Suppressor macrophage treated with lipopolysaccharide for 1 hour (primary cell): Measurements from ENCODE around the gene RALGAPA1.
"Not testable (repeated sequence)": the region's sequence is repeated elsewhere in the genome, so short reads cannot be mapped to it uniquely, and the experiment has no call there.

Source experiments
- DNase-seq, 3 donors: peaks; one replicate each; pipeline ENCODE4 v3.0.0-alpha.2; 2020 to 2022

Gene RALGAPA1

DNA sequence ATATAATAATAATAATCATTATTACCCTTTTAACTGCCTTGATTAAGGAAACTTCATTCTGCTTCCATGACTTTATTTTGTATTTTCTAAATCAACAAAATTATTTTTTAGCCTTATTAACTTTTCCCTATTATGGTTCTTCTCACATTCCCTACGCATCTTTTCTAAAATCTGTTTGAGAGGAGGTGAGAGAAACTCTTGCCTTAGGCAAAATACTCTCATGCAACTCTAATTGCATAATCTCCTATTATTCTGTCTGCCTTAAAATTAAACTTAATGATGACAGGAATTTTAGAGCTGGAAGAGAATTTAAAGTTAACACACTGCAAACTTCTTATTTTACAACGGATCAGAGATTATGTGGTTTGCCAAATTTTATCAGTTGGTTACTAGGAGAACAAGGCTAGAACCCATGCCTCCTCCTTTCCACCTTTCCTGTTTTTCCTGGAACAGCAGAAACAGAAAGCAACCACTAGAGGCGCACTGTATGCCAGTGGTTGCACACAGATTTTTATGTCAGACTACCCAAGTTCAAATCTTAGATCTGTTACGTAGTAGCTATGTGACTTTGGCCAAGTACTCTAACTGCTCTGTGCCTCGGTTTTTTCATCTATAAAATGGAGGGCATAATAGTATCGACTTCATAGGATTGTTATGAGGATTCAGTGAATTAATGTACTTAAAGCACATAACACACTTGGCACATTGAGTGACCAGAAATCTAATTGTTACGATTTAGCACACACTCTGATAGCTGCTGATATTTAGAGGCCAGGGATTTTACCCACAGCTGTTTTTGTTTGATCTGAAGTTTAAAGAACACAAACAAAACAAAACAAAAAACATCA is 12.7 kb upstream of the RALGAPA1 start:
- peak; percentile 50 to 58 (median 58) for DNase-seq

DNA sequence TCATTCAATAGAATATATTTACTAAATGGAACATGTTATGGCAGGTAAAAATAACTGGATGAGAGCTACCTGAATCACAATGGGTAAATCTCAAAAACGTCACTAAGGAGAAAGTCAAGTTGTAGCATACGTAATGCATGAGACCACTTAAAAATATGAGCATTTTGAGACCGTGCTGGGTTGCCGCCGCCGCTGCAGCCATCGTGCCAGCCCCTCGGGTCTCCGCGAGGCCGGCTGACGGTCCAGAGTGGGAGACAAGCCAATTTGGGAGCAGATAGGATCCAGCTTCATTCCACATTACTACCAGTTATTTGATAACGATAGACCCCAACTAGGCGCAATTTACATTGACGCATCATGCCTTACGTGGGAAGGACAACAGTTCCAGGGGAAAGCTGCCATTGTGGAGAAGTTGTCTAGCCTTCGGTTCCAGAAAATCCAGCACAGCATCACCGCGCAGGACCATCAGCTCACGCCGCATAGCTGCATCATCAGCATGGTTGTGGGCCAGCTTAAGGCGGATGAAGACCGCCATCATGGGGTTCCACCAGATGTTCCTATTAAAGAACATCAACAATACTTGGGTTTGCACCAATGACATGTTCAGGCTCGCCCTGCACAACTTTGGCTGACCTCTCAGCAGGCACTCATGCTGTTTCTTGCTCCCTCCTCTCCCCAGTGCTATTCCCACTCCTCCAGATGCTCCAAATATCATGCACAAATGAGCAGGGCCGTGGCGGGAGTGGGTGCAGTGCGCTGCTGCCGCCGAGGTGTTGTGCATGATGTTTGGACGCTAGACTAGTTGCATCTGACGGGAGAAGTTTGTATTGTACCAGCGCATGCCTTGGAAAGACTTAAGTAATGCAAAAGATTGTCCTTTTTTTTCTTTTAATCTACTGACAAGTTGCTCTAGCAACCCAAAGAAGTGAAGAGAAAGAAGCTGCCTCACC is 10.8 kb upstream of the RALGAPA1 start:
- no peak for DNase-seq

DNA sequence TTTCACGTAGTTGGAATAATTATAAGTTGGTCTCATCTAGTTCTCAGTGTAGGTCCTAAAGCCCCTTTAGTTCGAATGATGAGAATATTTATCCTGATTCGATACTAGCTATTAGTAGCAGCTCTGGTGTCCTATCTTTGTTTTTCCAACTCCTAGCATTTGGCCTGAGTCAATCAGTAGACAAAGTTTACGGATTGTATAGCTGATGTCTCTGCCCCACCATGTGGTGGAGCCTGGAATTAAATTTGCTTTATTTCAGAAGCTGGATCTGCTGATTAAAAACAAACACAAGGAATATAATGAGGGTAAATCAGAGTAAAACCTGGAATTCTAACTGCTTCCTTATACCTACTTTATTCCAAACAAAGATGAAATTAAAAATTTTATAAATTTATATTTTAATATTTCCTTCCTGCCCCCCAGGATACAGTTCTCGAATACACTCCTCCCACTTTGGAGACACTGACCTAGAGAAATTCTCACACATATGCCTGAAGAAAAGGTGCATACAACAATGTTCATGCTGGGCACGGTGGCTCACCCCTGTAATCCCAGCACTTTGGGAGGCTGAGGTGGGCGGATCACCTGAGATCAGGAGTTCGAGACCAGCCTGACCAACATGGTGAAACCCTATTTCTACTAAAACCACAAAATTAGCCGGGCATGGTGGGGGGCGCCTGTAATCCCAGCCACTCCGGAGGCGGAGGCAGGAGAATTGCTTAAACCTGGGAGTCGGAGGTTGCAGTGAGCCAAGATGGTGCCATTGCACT is 9.4 kb upstream of the RALGAPA1 start:
- DNase-seq: peak; percentile 51 to 58 (median 51)

DNA sequence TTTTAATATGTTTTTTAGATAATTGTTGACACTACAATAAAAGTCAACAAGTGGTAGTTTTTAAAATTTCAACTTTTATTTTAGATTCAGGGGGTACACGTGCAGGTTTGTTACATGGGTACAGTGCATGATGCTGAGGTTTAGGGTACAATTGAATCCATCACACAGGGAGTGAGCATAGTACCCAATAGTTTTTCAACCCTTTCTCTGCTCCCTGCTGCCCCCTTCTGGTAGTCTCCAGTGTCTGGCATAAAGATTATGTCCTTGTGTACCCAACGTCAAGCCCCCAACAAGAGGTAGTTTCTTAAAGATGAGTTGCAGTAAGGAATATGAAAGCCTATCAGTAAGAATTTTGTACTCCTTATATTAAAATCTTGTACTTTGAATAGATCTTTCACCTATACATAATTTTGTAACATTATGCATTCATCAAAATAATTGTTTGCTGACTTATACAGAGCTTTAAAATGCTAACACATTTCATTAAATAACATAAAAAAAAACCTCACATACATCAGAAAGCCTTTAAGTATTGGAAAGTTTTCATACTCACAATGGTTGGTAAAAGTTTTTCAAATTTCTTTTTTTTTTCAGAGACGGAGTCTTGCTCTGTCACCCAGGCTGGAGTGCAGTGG is 5.4 kb upstream of the RALGAPA1 start:
- DNase-seq: peak; percentile 77 to 90 (median 86)

DNA sequence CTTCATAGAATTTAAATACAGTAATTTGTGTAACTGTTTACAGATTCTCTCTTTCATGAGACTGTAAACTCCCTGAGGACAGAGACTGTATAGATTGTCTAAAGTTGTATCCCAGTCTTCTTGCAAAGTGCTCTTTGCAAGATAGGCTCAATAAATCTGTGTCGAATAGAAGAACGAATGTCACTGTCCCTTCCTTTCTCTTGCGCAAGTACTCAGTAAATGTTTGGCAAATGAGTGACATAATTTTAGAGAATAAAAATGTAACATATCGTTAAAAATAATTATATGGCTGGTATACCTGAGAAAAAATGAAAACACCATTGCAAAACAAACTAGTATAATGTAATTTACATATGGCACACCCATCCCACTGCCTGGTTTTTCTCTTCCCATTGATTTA is 1.9 kb upstream of the RALGAPA1 start:
- no peak for DNase-seq

DNA sequence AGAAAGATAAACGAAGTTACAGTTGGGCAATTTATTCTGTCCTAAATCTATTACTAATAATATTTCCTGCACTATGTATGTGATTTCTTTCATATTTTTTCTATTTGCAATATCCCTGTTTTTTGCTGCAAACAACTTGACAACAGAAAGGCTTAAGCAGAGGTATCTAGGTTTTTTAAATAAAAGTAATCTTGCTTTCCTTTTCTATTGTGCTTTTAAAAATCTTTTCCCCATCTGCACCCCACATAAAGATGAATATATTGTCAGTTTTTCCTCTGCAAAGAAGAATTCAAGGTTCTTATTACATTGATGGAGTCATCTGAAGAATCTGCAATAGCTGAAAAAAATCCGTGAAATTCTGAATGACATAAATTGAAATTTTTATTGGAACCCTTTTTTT is 502 bp upstream of the RALGAPA1 start:
- DNase-seq: no peak

DNA sequence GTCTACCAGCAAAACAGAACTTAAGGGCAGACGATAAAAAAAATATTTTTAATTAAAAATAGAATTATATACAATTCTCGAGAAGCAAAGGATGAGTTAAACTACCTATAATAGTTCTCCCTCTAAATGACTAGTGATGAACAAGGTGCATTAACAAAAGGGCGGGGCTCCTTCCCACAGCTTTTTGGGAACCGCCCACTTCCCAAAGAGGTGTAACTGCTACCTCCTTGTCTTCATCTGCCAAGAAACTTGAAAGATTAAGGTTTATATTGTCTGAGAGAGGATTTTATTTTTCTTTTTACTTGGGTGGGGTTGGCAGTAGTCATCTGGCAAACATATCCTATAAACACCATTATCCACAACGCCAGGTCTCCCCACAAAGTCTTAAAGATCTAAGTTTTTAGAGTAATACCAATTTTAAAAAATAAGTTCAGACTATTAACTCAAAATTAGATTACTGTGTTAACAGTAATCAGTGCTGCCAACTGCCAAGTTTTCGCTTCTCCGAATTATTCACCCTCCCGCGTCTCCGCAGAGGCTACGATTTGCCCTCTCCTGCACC is 938 bp downstream of the RALGAPA1 start:
- DNase-seq: peak in 1 of 3 donors; percentile 17

DNA sequence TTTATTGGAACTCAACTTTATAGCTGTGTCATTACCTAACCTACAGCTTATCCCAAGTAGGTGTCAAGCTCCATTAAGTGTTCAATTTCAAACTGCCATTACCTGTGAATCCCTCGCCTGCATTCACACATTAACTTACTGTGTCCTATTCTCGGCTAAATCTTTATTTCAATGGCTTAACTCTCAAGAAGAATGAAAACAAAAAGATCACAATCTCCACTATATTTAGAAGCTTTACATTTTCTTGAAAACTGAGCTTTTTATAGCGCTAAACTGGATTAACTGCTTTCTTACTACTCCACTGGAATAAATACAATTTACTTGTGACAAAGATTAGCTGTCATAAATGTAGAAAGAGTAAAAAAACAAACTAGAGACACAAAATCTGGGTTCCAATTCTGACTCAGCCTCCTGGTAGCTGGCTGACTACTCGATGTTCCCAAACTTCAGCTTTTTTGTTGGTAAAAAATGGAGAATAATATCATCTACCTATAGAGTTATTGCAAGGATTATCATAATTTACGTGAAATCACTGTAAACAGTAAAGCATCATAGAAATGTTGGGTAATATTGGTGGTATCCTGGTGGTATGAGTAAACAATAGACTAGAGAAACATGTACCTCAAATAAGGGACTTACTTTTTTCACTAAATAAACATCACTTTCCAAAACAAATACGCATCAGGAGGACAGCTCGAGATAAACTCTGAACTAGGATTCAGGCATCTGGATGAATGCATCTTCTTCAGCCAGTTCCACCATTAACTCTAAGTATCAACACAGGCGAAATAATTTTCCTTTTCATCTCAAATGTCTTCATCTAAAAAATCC is 1.7 kb downstream of the RALGAPA1 start:
- no peak for DNase-seq

DNA sequence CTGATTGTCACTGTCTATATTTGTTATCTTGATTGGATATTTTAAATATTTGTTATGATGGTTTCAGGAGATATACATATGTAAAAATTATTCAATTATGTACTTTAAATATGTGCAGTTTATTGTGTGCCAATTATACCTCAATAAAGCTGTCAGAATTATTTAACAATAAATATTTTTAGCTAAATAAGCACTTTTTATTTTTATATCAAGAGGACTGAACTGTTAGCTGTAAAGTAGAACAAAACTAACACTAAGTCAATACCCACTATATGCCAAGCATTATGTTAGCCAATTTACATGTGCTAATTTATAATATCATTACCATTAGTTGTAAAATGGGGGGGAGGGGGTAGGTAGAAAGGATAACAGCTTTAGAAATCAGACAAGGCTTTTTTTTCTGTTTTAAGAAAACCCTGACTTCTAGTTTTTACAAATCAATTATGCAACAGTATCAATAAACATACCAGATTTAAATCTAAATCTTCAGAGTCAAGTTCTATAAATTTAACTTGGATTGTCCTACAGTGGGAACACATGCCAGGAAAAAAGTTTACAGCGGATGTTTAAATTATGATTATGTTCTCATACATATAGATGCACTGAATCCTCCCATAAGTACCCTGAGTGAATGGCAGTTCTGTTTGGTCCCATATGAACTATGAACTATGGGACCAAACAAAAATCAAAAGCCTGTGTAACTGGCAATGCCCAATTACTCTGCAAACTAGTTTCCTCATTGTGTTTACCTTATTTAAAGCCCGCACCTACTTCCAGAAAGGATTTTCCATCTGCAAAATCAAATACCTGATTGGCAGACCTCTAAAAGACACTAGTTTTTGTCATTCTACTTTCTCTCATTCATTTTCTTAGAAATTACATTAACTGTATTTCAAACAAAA is 2.8 kb downstream of the RALGAPA1 start:
- DNase-seq: no peak

DNA sequence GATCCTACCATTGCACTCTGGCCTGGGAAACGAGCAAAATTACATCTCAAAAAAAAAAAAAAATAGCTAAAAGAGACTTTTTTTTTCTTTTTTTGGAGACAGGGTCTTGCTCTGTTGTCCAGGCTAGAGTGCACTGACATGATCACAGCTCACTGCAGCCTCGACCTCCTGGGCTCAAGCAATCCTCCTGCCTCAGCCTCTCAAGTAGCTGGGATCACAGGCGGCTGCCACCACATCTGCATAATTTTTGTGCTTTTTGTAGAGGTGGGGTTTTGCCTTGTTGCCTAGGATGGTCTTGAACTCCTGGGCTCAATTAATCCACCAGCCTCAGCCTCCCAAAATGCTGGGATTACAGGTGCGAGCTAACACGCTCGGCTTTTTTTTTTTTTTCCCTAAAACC is 11.3 kb downstream of the RALGAPA1 start:
- no peak for DNase-seq

DNA sequence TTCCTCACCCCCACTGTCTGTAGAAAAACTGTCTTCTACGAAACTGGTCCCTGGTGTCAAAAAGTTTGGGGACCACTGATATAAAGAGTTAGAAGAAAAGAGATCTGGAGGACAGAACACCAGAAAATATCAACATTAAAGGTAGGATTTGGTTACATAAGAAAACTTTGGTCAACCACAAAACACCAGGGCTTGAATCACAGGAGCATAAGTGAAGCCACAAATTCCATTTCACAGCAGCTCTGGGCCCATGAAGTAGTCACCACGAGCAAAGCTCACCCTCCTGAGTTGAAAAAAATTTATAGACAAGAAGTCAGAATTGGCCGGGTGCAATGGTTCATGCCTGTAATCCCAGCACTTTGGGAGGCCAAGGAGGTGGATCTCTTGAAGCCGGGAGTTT is 19.4 kb downstream of the RALGAPA1 start:
- DNase-seq: no peak

DNA sequence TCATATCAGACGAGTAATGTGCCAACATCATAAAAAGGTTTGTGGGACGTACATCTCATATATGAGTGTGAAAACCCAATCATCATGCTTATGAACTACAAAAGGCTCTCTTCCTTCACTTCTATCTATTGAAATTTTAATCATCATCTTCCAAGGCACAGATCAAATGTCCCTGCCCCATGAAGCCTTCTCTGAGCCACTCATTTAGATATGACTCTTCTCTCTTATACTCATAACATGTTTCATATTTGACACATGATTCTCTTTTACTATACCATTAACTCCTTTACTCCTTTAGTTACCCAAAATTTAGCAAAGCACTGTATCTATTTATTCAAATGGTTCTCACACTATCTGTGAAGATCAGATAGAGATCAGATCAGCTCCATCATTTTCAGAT is 22.2 kb downstream of the RALGAPA1 start:
- DNase-seq: no peak

DNA sequence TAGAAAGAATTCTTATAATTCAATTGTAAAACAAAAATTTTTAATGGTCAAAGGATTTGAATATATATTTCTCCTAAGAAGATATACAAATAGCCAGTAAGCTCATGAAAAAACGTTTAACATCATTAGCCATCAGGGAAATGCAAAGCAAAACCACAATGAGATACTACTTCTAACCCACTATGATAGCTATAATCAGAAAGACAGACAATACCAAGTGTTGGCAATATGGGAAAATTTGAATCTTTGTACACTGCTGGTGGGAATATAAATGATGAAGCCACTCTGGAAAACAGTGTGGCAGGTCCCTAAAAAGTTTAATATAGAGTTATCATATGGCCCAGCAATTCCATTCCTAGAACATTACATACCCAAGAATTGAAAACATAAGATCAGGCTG is 25.4 kb downstream of the RALGAPA1 start:
- no peak for DNase-seq

DNA sequence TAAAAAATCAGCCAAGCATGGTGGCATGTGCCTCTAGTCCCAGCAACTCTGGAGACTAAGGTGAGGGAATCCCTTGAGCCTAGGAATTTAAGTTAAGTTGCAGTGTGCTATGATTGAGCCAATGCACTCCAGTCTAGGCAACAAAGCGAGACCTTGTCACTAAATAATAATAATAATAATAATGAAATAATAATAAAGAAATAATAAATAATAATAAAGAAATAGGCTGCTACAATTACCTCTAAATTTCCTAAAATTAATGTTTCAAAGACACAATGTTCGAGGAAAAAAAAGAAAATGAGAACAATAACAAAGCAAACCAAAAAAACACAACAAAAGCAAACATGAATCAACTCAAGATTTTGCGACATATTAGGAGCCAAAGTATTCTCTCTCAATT is 29.7 kb downstream of the RALGAPA1 start:
- DNase-seq: no peak

DNA sequence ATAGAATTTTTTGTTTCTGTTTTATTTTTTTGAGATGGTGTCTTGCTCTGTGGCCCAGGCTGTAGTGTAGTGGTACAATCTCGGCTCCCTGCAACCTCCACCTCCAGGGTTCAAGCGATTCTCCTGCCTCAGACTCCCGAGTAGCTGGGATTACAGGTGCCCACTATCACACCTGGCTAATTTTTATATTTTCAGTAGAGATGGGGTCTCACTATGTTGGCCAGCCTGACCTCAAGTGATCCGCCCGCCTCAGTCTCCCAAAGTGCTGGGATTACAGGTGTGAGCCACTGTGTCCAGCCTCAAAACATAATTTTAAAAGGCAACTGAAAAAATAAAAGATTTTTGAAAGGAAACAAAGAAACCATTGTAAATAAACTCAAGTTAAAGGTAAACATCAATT is 31.5 kb downstream of the RALGAPA1 start:
- DNase-seq: not testable (repeated sequence)

DNA sequence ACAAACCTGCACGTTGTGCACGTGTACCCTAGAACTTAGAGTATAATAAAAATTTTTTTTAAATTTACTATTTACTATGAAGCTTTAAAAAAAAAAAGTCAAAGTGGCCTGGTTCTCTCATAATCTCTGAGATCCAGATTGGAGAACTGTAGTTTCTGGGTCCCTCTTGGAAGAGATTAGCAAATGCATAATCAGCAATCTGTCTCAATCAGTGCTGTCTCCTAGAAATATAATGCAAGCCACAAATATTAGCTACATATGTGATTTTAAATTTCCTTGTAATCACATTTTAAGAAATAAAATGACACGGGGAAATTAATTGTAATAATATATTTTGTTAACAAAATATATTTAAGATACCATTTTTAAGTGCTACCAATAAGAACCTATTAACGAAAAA is 32.3 kb downstream of the RALGAPA1 start:
- no peak for DNase-seq

DNA sequence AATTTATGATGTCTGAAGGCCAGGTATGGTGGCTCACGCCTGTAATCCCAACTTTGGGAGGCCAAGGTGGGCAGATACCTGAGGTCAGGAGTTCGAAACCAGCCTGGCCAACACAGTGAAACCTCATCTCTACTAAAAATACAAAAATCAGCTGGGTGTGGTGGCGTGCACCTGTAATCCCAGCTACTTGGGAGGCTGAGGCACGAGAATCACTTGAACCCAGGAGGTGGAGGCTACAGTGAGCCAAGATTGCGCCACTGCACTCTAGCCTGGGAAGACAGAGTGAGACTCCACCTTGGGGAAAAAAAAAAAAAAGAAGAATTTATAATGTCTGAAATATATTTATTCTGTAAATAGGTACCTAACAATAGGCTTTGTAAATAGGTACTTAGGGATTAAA is 33.0 kb downstream of the RALGAPA1 start:
- not testable (repeated sequence) for DNase-seq

DNA sequence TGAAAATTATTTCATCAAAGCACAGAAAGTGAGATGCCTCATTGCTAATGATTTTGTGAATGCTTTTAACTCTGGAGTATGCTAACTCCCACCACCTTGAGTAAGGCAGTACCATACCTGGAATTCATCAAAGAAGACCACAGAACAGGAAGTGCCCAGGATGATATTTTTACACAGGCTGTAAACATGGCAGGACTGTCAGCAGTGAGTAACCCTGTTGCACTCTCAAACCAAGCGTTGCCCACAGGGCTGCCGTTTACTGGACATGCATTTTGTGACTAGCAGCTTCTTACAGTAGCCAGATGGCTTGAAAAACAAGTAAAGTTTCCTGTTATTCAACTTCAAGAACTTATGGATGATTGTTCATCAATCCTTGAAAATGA is 42.4 kb downstream of the RALGAPA1 start:
- no peak for DNase-seq

DNA sequence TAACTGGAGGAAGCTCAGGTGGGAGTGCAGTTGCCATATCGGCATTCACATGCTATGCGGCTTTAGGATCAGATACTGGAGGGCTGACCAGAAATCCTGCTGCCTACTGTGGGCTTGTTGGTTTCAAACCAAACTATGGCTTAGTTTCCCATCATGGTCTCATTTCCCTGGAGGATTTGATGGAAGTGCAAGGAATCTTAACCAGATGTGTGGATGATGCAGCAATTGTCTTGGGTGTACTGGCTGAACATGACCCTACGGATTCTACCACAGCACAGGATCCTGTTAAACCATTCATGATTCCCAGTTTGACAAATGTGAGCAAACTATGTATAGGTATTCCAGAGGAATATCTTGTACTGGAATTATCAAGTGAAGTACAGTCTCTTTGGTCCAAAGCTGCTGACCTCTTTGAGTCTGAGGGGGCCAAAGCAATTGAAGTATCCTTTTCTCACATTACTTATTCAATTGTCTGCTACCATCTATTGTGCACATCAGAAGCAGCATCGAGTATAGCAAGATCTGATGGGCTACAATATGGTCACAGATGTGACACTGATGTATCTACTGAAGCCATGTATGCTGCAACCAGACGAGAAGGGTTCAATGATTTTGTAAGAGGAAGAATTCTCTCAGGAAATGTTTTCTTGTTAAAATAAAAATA is 42.9 kb downstream of the RALGAPA1 start:
- no peak for DNase-seq

DNA sequence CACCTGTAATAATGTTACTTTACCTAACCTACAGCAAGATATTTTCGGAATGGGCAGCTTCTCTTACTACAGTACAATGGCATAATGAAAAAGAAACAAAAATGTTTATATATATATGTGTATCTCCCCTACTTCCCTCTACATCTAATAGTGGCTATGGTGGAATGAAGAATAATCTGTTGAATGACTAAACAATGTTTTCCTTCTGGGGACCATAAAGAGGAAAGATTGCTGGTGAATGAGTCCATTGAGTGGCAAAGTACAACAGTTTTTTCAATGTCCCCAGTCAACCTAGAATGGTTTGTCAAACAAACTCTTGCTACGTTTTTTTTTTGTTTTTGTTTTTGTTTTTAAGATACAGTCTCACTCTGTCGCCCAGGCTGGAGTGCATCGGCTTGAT is 47.2 kb downstream of the RALGAPA1 start:
- DNase-seq: no peak
